GM18868 (cell line): ENCODE results near the gene POLL.
"Not testable (repeated sequence)": the region's sequence is repeated elsewhere in the genome, so short reads cannot be mapped to it uniquely, and the experiment has no call there.

Experiments
- ATAC-seq: cut with Tn5 transposase; IDR thresholded peaks from one replicate; pipeline ENCODE4 v1.9.1; 2021; ENCODE audit warnings: mild to moderate bottlenecking, moderate library complexity; ENCODE audit not compliant: unreplicated experiment

POLL gene

DNA sequence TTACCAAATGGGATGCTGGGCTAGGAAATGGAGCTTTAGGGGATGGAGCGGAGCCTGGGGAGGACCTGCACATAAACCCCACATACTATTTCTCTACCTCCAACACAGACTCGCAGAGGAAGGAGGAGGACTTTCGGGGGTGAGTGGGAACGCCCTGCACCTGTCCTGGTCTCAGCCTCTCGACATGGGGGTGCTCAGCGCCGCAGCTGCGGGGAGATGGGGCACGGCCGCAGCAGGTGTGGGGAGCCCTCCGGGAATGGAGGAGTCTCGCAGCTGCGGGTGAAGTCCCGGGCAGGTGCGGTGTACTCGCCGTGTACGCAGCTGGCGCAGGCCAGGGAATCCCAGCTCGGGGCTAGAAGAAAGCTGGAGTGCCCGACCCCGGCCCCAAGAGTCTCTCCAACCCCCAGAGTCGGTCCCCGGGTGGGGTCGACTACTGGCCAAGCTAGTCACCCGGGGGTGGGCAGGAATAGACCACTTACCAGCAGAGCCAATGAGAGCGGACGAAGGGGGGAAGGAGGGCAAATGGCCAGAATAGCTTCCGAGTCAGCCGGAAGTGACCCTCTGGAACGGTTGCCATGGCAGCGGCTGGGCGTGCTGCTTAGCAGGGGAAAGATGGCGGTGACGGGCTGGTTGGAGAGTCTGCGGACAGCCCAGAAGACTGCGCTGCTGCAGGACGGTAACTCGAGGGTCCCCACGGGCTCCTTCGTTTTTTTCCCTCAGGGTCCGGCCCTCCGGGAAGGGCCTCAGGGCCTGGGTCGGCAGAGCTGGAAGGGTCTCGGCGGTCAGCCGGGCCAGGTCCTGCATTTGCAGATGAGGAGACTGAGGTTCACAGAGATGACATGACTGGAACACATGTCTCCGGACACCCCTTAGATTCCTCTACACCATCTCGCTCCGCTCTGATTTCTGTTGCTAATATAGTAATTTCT is at the start of gene POLL, which contains the start of gene DPCD:
Gene POLL, minus strand, starts transcription at position 533 of the 929 bp plus-strand sequence. CDS start 897 bp downstream, outside the sequence.
Gene DPCD, plus strand, starts transcription at position 597 of the 929 bp plus-strand sequence. Its CDS starts 16 bp downstream, at position 613.
- peak; percentile 98 for ATAC-seq

DNA sequence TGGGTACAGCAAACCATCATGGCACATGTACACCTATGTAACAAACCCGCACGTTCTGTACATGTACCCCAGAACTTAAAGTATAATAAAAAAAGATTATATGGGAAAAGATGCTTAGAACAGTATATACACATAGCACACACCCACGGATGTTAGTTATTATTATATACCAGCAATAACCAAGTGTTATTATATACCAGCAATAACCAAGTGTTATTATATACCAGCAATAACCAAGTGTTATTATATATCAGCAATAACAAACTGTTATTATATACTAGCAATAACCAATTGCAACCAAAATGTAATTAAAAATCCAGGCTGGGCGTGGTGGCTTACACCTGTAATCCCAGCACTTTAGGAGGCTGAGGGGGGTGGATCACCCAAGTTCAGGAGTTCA is 45.5 kb upstream of the POLL start:
- not testable (repeated sequence) for ATAC-seq

DNA sequence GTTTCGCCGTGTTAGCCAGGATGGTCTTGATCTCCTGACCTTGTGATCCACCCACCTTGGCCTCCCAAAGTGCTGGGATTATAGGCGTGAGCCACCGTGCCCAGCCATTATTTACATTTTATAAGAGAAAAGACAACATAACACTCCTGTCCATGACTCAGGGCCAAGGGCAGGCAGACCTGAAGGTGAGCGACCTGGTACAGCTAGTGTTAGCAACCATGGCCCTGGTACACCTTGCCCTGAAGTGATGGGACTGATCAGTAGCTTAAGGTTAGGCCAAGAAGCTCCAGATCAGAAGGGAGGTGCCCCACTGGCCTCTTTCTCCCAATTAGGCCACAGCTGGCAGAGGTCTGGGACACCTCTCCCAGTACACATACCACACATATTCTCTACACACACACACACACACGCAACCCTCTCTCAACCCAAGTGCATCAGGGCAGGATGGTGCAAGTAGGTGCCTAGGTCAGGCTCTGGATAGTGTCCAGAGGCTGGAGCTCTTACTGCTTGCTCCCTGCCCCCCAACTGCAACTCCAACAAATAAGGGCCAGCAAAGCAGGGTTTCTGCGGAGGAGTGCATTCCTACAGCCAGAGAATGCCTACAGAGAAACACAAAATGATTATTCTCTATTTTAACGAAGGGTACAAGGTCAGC is 43.9 kb upstream of the POLL start:
- no peak for ATAC-seq

DNA sequence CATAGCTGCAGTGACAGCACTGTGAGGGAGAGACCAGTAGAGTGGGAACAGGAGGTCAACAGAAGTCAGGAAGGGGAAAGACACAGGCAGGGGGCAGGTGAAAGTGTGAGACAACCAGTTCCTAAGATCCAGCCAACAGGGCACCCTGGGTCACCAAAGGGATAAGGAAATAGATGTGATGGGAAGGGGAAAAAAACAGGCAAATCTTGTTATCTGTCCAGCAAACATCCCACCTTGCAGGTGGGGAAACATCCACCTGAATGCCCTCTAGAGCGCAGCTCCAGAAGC is 42.5 kb upstream of the POLL start:
- ATAC-seq = no peak

DNA sequence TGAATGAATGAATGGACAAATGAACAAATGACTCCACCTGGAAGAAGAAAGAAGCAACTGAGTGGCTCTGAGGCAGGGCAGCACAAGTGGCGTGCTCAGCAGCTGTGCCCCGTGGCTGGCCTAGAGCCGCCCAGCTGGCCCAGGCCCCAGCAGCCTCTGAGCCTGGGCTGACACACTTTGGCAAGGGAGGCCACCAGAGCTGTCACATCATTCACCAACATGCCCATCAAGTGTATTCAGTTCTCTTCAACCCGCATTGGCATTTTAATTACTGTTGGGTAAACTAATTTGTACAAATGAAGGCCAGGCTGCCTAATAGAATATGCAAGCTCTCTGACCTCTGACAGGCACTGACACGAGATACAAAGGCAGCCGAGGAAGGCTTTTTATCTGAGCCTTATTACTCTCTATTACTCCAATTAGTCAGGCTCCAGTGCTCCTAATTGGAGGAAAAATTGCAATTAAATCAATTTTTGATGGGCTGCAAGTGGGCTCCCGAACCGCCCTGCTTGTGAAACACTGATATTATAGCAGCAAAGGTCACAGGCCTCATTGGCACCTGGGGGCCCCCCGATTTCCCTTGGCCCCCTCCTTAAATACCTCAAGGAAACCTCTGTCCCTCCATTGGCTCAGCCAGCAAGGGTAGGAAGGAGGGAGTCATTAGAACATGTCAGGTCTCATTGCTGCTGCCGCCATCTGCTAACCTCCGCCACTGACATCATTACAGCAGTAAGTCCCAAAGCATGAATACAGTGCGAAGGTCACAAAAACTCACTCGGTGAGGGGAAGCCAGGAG is 42.0 kb upstream of the POLL start:
- ATAC-seq = no peak

DNA sequence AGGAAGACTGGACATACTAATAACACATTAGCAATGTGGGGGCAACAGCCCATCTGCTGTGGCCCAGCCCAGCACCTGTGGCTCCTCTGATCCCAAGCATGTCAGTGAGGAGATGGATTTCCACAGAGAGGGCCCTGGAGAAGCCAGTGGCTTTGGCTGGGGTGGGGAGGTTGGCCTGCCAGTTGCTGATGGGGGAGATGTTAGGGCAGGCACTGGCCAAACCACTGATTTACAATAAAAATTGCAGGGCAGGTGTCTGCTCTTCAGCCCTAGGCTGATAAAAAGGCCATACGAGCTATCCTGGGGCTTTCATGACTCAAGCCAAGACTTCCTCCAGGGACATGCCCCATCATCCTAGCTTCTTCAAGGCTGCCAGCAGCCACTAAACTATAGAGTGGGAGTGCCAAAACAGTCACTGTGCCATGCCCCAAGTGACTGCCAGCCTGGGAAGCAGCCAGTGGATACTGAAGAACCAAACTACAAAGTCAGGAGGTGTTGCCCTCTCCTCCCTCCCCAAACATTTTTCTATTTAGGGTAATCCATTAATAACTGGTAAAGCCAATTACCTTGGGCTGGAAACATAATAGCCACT is 37.9 kb upstream of the POLL start:
- no peak for ATAC-seq

DNA sequence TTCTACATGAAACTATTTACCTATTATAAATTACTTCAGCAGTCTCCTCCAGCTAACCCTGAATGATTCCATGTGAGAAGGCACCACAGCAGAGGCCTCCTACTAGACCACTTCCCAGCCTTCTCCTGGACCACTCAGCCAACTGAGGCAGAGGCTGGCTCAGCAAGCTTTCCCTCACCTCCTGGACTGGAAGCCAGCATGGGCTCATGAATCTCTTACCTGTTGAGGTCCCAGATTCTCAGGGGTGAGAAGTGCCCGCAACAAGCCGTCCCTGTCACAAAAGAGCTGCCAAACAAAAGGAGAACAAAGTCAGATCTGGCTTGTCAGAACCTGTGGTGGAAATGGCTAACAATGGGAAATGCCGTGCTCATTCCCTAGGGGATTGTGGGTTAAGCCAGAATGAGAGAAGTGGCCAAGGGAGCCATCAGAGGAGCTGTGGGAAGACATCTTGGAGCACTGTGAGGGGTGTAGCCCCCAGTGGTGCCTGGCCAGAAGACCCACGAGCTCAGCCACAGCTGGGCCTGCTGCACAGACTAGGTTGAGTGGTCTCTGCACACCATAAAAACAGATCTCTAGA is 36.6 kb upstream of the POLL start:
- ATAC-seq = no peak

DNA sequence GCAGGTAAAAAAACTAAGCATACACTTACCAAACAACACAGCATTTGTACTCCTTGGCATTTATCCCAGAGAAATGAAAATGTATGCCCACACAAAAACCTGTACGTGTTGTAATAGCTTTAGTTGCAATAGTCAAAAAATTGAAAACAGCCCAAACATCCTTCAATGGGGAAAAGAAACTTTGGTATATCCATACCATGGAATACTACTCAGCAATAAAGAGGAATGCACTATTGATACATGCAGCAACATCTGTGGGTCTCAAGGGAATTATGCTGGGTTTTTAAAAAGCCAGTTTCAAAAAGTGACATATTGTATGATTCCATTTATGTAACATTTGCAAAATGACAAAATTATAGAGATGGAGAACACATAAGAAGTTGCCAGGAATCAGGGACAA is 35.5 kb upstream of the POLL start:
- ATAC-seq = no peak

DNA sequence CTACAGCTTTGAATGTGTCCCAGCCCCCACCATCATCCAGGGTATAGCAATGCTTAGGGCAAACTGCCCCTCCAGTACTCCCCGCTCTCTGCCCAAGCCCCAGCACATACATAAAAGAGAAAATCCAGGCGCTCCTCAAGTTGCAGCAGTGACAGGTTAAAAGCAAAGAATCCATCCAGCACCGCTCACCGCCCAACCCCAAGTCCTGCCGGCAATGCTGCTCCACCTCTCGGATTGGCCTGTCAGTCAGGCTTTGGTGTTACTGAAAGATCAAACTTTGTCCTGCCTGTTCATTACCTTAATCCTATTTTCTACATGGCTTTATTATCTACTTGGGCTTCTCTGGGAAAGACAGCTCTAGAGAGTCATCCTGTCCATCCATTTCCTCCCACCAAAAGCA is 31.9 kb upstream of the POLL start:
- ATAC-seq = no peak

DNA sequence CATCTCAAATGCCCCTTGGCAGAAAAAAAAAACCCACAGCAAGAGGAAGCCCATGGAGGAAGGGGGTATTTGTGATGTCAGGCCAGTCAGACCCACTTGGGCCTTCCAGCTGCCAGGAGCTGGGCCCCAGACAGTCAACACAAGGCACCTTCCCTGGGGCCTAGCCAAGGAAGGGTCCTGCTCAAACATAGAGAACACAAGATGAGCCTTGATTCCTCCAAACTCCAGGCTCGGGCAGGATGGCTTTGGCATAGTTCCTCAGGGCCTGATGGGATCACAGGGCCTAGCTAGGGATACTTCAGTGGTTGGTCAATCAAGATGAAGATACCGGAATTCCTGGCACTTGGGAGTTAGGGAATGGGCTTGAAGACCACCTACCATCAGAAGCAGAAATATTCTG is 30.8 kb upstream of the POLL start:
- no peak for ATAC-seq

DNA sequence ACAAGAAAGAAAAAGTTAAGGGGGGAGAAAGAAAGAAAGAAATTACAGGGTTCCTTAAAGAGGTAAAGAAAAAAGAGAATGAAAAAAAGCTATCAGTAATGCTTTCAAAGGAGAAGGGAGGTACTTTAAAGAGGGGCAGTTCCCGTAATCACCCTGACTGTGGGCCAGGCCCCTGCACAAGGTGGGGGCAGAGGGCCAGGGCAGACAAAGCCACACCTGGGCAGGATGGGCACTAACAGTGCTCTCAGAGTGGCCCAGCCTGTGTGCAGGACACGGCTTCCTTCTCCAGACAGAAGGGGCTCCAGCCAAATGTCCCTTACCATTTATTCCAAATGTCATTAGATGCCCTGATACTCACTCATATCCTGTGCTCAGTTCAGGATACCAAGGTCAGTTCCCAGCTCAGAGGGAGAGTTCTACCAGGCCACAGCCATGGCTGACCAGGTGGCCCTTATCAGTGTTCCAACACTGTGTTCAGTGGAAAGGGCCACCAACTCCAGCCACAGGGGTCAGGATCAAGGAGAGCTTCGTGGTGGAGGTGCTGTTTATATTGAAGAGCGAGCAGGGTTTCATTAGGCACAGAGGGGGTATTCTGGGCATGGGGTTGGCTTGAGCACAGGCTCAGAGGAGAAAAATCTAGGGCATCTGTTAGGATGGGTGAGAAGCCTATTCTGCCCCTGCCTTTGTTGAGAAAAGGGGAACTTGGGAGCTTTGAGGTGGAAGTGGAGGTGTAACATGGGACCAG is 29.9 kb upstream of the POLL start:
- ATAC-seq = peak; percentile 30

DNA sequence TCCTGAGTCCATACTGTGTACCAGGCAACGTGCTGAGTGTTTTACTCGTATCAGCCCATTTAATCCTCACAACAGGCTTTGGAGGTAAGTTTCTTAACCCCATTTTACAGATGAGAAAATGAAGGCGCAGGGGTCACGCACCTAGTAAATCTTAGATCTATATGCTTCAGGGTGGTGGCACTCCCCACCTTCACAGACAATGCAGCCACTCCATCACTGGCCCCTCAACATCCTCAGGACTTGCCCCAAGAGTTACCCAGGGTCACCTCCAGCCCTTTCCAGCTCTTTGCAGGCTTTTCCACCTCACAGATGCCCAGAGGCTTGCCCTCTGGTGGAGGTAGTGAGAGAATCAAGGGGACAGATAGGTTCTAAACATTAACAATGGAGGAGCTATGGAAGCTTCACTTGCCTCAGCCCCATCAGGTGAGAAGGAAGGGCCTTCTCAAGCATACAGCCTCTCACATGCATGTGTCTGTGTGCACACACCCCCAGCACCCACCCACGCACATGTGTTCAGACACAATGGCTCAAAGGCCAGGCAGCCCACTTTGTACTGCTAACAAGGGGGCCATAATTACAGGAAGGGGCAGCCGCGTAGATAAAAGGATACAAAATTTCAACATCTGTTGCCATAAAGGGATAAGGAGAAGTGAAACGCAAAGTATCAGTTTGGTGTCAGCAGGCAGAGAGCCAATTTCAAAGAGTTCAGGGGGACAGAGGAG is 29.2 kb upstream of the POLL start:
- peak; percentile 74 for ATAC-seq

DNA sequence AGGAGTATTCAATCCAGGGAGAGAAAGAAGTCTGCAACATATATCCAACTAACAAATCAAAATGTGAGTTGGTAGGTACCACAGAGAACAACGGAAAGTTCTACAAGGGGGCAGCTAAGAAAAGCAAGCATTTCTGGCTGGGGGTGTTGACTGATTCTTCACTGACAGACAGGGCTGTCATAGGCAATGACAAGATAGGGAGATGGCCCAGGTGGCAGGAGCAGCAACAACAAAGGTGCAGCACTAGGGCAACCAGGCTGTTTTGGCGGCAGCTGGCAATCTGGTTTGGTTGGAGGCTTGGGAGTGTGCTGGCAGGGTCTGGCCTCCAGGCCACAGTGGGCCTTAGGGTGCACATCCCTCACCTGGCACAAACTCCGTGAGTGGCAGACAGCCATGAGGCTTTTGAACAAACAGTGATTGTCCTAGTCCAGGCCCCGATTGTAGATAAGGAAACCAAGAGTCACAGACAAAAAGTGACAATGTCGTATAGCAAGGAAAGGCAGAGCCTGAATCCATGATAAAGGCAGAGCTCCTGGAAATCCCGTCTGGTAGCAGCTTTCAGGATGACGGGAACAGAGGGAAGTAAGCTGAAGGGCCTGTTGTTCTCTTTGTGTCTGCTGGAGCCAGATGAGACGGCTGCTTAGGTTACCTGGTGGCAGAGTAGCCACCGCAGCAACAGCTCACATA is 28.5 kb upstream of the POLL start:
- ATAC-seq = no peak

DNA sequence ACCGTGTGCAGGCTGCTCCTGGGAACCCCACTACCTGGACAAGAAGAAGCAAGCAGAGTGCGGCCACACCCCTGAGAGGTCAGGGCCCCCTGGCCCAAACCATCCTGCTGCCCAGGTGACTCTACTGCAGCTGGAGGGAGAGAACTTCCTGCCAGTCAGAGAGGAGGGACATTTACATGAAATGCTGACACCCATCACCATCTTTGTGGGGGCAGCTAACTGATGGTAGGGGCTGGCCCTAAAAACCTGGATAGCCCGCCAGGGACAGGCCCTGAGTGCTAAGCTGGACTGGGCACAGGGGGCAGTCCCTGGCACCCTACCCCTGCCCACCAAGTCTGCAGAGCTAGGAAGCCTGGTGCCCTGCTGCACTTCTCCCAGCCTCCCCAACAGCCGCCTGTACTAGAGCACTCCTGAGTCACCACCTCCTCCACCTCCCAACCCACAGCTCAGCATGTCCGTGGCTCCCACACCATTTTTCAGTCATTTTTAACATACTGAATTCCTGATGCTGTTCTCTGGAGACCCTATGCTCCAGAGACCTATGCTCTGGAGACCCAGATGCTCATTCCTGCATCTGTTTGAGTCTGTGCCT is 27.6 kb upstream of the POLL start:
- ATAC-seq = no peak

DNA sequence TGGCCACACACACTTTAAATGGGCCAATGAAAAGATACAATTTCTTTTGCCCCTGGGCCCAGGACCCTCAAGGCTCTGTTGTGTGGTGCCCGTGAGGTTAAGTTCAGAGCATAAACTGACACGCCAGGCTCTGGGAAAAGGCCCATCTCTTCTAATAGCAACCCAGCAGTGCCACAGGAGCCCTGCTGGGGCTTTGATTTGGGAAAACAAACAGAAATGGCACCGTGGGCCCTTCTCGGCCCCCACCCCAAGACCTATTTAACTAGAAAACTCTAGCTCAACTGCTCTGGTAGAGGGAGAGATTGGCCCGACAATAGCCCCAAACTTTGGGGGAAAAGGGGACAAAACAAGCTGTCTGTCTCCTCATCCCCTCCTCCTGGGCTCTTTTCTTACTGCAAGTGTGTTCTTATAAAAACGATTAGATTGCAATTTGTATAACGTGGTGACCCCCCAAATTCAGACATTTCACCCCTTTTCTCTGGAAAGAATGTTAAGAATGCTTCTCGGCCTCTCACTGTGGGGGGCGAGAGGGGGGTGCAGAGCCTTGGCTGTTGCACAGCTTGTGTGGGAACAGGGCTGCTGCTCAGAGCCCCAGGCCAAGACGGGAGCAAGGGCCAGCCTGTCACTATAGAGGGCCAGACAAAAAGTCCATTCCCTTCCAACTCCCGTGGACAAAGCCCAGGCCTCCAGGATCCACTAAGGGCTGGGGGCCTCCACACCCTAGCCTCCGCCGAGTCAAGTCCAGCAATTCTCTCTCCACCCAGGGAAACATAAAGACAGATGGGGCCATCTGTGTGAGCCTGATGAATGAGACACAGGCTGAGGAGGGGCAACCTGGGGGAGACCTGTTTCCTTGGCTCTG is 26.8 kb upstream of the POLL start:
- ATAC-seq = no peak

DNA sequence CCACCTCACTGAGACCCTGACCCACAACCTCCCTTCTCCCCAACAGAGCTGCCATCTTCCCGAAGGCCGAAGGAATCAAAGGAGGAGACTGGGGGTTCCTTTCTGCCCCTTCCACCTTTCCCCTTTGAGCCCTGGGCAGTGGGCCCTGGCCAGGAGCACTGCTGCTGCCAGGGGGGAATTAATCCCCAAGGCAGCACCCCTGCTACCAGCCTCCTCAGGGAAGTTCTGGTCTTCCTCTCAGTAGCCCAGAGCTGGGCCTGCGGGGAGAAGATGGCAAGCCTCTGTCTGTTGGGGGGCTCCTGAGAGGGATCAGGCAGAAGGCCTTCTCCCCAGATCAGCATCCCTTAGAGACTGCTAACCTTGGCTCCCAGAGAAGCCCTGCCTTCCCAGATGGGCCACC is 25.6 kb upstream of the POLL start:
- no peak for ATAC-seq

DNA sequence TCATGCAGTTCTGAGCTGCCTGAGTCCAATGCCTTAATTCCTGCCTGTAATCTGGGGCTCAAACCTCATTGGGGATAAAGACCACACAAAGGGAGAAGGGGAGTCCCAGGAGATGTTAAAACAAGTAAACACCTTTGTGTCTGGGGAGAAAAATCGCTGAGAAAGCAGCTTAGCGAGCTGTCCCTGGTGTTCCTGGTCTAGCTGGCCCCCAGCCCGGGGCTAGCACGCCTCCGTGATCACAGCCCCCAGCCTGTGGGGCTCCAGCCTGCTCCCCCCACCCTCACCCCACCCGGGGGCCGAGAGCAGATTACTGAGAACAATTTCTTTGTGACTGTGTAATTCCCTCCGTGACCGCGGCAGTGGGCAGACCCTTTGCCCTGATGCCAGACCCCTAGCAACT is 24.8 kb upstream of the POLL start:
- no peak for ATAC-seq

DNA sequence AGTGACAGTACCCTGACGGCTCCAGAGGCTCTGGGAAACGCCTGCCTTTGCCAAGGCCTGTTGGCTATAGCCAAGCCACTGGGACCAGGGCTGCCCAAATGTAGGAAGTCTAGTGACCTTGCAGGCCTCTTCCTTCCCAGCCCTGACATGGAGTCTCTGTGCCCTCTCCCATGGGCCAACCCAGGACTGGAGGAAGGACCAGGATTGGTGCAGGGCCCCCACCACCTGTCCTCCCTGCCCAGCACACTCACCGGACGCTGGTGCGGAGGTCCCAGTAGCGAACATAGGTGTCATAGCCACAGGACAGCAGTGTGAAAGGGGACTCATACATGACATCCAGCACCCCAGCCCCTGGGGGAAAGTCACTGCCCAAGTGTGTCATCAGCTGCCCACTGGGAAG is 24.0 kb upstream of the POLL start:
- ATAC-seq = no peak
